GM19372 (cell line): Measurements from ENCODE around the gene RELN.

Experiments
- ATAC-seq: cut with Tn5 transposase; IDR thresholded peaks from one replicate; pipeline ENCODE4 v1.9.1; 2021; ENCODE audit warnings: mild to moderate bottlenecking, low read depth, moderate library complexity; ENCODE audit not compliant: unreplicated experiment

RELN gene

GRCh38 chr7:103991406-103991805, 1.9 kb upstream of the RELN start:
- ATAC-seq, result no peak

- ATAC-seq, result no peak
Observed at GRCh38 chr7:103990991-103991390, 1.5 kb upstream of the RELN start.

GRCh38 chr7:103989785-103990767, 618 bp upstream of the RELN start:
- ATAC-seq, result no peak

- ATAC-seq, result no peak
Observed at GRCh38 chr7:103988468-103989199, 824 bp downstream of the RELN start.

- ATAC-seq, result no peak
Observed at GRCh38 chr7:103987451-103987850, 2.0 kb downstream of the RELN start.

- no peak for ATAC-seq
Observed at GRCh38 chr7:103985565-103986126, 3.8 kb downstream of the RELN start.

- ATAC-seq, result no peak
Observed at GRCh38 chr7:103984050-103984449, 5.4 kb downstream of the RELN start.

GRCh38 chr7:103983201-103983977, 6.1 kb downstream of the RELN start:
- ATAC-seq, result no peak

- ATAC-seq, result no peak
Observed at GRCh38 chr7:103981003-103981423, 8.4 kb downstream of the RELN start.

- no peak for ATAC-seq
Observed at GRCh38 chr7:103972779-103973434, 16.6 kb downstream of the RELN start.

- ATAC-seq, result no peak
Observed at GRCh38 chr7:103967401-103967800, 22.1 kb downstream of the RELN start.

- ATAC-seq, result no peak
Observed at GRCh38 chr7:103966593-103967277, 22.7 kb downstream of the RELN start.

- no peak for ATAC-seq
Observed at GRCh38 chr7:103964269-103964668, 25.2 kb downstream of the RELN start.

- ATAC-seq, result no peak
Observed at GRCh38 chr7:103962070-103962469, 27.4 kb downstream of the RELN start.

GRCh38 chr7:103958284-103958818, 31.1 kb downstream of the RELN start:
- no peak for ATAC-seq

GRCh38 chr7:103955985-103956384, 33.5 kb downstream of the RELN start:
- ATAC-seq, result no peak

- no peak for ATAC-seq
Observed at GRCh38 chr7:103952408-103952807, 37.0 kb downstream of the RELN start.

GRCh38 chr7:103951311-103951710, 38.1 kb downstream of the RELN start:
- no peak for ATAC-seq

- ATAC-seq, result no peak
Observed at GRCh38 chr7:103949374-103949773, 40.1 kb downstream of the RELN start.
